Measurements from ENCODE around the gene MTCH2.

DNA sequence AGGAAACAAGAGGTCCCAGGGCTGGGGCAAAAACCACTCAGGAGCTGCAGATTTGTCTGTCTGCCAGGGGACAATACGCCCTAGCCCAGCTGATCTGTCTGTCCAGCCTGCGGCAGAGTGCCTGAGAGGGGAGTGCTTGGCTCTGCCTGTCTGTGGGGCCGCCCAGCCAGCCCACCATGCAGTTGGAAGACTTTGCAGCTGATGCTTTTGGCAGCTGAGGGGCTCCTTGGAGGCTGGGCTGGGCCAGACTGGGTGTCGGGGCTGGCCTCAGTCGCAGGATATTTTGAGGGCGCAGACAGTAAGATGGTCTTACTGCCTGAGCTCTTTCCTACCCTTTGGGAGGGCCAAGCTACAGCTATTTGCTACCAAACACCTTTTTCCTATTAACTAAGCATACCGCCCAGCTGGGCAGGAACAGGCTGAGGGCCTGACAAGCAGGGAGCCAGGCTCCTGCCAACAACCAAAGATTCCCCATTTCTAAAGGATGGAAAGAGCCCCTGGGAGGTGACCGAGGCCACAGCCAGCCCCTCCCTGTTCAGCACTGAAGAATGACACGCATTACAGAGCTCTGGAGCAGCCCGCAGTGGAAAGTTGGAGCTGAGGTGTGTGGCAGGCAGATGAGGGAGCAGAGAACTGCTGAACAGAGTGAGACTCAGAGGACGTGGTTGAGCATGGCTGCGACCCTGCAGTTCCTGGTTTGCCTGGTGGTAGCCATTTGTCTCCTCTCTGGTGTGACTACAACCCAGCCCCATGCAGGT lies 56.1 kb downstream of the MTCH2 start, which contains the start of gene FAM180B:
- TF ChIP-seq POLR2A (IDR thresholded peaks at IDR 0.05; ENCODE audit: low read depth, low read length): no peak
- no peak for TF ChIP-seq POLR2AphosphoS5 (IDR thresholded peaks at IDR 0.05; ENCODE audit: low read depth, low read length)

Data from GM12892 (cell line).